ENCODE results near the gene SLC7A5.

DNA sequence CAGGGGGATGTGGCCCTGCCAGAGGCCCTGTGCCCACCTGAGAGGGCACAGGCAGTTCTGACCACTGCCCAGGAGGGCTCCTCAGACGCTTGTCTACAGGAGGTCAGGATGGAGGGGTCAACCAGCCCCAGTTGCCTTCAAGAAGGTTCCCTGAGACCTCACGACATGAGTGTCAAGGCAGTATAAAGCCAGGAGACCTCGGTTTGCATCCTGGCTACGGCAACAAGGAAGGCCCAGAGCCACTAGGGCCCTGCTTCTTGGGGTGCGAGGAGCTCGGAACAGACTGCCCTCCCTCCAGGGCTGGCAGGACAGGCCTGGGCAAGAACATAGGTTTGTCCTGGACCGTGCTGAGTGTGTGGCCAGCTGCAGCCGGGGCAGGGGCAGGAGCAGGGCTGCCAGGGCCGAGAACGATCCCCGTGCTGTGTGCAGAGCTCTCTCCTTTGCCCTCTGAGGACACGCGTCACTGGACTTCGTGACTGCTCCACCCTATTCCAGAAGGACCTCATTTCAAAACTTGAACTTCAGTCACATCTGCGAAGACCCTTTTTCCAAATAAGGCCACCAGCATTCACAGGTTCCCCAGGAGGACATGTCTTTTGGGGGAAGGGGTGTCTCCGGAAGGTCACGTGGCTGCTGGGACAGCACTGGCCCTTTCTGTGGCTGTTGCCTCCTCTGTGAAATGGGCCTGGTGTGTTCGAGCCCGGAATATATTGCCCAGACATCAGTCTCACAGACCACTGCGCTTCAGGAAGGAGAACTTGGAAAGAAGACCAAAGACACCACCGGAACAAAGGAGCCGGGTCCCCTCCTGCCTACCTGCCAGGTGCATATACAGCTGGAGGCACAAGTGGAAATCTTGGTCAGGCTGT is 27.7 kb downstream of the SLC7A5 start:
- TF ChIP-seq CTCF (IDR thresholded peaks at IDR 0.05 in 4 of 5, conservative IDR thresholded peaks at IDR 0.05 in 1 of 5), result no peak
- TF ChIP-seq POLR2A (IDR thresholded peaks at IDR 0.05), result no peak
